Stimulated activated CD8-positive, alpha-beta memory T cell treated with anti-CD3 and anti-CD28 coated beads, Interleukin-4, amount 100 ng/mL, for 4 hours (primary cell): ENCODE measurements around the gene MKNK2.

Source experiments
- DNase-seq, 2 donors: peaks; one replicate each; pipeline ENCODE4 v3.0.0-alpha.2; 2020; ENCODE audit warnings: low read depth in 2 of 2, low spot score in 1 of 2

MKNK2 gene

DNA sequence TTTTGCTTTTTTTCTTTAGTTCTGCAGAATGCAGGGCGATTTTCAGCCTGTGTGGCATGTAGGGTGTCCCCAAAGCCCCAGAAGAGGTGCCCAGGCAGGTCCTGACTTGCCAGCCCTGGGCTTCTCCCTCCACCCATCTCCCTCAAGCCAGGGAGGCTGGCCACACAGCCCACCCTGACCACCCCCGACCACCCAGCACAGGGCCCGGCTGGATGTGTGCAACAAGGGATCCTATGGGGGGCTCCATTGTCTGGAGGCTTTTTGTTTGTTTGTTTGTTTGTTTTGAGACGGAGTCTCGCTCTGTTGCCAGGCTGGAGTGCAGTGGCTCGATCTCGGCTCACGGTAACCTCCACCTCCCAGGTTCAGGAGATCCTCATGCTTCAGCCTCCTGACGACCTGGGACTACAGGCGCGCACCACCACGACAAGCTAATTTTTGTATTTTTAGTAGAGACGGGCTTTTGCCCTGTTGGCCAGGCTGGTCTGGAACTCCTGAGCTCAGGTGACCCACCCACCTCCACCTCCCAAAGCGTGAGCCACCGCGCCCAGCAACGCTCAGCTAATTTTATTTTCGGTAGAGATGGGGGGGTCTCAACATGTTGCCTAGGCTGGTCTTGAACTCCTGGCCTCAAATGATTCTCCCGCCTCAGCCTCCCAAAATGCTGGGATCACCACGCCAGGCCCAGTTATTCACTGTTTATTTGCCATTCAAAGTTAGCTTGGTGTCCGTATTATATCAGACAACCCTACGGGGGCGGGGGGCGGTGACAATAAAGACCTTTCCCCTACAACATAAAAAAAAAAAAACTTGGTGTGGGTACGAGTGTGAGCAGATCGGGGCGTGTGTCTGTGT, 7.8 kb upstream of the MKNK2 start:
- DNase-seq = no peak

DNA sequence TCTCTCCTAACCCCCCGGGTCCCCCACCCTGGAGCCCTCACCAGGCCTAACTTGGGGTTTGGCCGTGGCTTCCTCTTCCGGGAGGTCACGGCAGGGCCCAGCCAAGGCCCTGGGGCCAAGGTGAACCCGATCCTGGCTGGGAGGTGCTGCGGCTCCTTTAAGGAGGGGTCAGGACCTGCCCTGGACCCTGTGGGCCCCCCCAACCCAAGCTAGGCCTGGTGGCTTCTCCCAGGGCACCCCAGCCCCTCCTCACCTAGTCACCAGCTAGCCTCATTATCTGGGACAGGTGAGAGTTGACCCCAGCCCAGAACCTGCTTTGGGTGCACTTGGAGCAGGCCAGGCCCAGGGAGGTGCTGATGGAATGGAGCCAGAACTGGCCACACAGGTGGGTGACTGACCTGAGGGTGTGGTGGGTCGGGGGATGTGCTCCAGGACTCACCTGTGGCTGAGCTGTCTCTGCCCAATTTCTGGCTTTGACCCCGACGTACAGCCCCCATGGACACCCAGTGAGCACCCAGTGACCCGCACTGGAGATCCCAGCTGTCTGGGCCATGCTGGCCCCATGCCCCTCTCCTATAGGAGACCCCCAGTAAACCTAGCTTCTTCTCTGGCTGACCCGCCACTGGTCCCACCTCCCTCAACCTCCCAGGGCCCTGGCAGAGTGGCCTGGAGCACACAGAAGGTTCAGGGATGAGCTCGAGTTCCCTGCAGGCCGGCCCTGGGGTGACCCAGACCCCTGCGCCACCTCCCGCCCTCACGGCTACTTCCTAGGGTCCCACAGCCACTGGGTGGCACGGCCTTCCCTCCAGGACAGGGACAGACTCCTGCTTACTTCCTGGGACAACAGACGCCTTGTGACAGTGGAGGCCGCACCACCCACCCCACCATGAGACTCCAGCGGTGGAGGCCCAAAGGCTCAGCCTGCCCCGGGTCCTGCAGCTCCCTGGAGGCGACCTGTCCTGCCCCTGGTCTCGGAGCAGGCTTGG, 6.7 kb upstream of the MKNK2 start:
- DNase-seq = no peak

DNA sequence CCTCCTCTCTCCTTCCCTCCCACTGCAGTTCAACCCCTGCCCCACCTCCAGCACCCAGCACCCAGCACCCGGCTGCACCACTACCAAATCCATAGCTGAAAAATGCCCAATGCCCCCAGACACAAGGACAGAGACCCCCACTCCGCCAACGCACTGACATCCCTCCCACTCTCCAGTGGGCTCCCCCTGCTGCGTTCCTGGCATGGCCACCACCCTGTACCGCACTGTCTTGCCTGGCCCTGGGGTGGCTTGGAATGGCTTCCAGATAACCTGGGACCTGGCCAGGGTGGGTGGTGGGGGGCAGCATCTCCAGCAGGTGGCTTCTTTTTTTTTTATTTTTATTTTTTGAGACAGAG, 5.8 kb upstream of the MKNK2 start:
- no peak for DNase-seq

DNA sequence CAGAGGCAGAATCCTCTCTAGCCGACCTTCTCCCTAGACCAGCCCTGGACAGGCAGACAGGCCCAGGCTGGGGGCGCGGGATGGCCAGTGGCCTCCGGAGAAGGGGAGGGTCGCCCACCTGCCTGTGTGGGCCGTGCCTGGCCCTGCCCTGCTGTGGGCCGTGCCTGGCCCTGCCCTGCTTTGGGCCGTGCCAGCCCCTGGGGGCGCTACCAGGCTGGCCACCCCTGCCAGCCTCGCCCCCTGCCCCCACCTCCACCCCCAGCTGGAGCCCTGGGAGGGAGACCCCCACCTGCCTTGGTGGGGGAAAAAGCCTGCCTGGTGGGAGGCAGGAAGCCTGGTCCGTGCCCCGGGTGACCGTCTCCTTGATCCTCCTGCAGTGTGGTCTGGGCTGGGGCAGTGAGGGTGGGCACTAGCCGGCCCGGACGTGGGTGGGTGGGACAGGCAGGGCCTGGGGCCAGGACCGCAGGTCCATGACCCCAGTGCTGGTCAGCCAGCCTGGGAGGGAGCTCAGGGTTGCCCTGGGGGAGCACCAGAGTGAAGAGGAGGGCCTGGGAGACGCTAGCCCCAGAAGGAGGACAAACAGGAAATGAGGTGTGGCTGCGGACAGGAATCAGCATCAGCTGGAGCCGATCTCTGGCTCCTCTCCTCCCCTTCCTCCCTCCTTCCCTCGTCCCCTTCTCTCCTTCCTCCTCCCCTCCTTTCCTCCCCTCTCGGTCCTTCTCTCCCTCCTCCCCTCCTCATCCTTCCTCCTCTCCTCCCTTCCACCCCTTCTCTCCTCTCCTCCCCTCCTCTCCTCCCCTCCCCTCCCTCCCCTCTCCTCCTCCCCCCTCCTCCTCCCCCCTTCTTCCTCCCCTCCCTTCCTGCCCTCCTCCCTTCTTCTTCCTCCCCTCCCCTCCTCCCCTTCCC, 5.1 kb upstream of the MKNK2 start:
- DNase-seq = no peak

DNA sequence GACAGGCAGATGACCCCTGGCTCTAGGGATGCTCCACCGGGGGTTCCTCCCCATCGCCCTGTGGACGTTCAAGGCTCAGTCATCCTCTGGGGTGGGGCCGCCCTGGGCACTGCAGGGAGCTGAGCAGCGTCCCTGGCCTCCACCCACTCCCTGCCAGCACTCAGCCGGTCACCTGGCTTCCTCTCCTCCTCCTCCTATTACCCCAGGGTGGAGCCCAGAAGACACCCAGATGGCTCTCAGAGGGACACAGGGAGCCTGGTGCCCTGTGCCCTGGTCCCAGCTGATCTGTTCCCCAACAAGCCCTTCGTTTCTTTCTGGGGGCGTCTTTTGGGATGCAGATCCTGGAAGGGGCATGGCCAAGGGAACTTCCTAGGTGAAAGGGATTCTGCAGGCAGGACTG, 3.7 kb upstream of the MKNK2 start:
- DNase-seq = no peak

DNA sequence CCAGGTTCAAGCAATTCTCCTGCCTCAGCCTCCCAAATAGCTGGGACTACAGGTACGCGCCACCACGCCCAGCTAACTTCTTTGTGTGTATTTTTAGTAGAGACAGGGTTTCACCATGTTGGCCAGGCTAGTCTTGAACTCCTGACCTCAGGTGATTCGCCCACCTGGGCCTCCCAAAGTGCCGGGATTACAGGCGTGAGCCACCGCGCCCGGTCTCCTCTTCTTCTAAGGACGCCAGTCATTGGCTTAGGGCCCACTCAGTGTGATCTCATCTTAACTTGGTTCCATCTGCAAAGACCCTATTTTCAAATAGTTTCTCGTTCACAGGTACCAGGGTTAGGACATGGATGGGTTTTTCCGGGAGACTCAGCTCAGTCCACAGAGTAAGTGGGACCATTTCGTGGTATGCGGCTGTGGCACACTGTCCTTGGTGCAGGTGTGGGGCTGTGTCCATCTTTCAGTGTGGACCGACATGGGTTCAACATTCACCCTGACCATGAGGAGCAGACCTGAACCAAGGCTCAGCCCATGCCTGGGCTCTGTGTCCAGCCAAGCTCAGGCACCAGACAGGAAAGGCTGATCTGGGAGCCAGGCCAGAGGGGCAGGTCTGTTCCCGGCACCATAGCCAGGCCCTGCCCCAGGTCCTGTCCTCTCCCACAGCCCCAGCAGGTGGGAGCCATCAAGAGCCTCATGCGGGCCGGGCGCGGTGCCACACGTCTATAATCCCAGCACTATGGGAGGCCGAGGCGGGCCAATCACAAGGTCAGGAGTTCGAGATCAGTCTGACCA, 2.8 kb upstream of the MKNK2 start:
- no peak for DNase-seq

DNA sequence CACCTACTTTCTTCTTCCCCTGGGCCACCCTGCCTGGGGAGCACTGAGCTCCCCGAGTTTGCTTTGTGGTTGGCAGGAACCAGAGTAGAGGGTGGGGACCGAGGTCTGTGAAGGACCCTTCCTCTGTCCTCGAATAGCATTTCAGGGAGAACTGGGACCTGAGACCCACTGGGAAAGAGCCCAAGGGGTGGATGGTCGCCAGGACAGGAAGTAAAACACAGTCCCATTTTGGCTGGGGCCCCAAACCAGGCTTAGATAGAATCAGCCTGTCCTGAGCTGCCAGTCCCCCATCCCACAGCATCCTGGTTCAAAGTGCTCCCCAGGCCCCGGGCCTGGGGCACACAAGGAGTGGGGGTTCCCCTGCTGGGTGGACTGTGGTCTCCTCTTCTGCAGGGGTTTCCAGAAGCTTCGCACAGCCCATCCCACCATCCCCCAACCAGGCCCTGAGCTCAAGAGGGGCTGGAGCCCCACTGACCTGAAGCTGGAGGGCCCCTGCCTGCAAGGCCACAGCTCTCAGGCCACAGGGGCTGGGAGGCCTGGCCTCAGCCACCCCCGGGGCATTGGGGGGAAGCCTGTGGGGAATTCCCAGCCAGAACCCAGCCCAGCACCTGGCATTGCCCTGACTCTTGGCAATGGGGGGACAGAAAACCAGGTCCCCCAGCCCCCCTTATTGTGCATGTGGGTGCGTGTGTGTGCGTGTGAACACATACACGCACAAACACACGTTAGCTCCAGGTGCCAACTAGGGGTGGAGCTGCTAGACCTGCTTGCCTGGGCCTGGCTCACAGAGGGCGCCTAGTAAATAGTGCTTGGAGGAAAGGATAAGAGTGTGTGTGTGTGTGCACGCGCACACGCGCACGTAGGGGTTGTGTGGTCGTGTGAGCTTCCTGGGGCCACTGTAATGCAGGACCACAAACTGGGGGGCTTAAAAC, 995 bp upstream of the MKNK2 start:
- DNase-seq = no peak

DNA sequence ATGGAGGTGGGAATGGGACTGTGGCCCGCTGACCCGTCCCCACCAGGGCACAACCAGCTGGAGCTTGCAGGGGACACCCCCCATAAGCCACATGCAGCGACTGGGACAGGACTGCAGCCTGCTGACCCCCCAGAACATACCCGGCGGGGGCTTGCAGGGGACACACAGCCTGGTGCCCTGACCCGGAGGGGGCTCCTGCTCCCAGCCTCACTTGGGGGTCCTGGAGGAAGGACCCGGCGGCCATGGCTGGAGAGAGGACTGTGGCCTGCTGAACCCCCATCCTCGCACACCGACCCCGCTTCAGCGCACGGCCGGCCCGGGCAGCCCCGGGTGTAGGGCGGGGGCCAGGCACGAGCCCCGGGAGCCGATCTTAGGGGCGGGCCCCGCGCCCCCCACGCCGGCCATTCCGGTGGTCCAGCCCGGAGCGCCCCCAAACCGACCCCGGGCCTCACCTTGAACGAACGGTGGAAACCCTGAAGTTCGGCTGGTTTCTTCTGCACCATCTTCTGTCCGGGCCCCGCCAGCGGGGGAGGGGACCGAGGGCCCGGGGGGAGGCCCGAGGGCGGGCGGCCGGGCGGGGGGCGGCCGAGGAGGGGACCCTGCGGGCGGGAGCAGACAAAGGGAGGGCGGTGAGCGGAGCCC, 574 bp downstream of the MKNK2 start:
- DNase-seq = no peak

DNA sequence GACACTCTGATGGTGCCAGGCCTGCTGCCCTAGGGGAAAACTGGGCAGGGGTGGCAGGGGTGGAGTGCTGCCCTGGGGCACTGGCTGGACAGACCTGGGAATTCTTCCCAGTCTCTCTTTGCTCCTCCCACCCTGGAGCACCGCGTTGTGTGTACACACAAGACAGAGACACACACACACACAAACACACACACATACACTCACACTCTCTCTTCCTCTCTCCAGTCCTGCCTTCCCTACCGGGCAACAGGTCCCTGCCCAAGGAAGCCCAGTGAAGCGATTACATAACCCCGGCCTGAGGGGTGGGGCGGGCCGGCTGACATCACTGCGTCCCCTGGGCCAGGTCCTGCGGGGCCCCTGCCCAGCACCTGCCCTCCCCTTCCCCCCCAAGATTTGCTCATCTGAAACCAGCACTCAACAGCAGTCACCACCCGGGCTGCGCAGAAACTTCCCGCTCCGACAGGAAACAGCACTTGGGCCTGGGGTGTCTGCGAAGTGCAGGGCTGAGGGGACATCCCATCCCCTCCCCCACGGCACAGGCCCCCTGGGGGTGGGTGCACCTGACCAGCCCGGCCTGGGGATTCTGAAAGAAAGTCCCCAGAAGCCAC, 1.2 kb downstream of the MKNK2 start:
- DNase-seq = no peak

DNA sequence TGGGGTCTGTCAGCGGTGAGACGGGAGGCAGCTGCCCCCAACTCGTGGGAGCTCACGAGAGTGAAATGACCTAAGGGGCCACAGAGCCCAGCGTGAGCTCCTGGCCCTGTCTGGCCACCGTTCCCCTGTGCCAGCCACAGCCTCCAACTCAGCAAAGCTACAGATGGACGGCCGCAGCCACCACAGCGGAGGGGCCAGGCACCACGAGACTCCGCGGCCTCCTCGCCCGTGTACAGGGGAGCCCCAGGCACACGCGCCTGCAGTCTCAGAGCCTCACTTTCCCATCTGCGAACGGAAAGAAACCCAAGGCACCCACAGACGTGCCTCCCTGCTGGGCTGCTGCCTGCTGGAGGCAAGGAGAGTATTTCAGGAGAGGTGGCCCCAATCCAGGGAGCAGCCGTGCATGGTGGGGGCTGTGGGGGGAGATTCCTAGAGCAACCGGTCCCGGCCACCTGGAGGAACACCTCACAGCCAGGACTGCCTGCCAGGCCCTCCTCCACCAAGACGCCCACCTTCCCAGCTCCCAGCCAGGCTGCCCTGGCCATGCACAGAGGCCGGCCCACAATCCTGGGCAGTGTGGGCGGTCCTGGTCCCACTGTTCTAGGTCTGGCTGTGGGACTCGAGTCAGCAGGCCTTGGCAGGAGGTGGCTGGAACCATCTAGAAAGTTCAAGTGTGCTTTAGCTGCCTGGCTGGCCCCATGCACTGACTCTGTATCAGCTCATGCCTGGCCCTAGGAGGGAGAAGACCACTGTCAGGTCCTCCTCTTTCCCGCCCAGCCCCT, 1.9 kb downstream of the MKNK2 start:
- no peak for DNase-seq

DNA sequence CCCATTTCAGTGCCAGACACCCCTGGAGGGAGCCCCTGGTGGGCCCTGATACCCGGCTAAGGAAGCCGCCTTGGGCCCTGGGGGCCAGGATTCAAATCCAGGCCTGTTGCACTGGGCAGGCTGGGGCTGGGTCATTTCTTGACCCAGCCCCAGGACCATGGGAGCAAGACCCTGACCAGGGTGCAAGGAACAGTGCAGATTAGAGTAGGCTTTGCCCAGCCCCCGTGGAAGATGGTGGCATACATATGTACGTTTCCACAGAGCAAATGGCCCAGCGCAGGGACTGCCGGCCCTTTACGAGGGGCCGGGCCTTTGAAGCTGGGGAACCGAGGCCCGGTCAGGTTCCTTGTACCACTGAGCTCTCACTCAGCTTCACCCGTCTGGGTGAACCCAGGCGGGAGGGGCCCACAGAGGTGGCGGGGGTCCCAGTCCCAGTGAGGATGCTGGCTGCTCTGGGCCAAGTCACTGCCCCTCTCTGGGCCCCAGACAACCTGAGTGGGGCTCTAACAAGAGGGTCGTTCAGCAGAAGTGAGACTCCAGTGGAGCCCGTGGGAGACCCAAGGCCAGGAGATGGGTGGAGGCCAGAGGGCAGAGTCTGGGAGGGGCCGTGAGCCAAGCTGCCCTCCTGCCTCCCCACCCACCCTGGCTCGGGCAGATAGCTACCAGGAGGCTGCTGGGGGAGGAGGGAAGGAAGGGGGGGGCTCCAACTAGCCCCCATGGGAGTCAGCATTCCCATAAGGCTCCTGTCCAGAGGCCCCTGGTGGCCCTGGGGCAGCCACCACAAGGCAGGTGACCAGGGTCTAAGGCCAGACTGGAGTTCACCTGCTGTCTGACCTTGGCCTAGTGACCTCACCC, 2.7 kb downstream of the MKNK2 start:
- no peak for DNase-seq

DNA sequence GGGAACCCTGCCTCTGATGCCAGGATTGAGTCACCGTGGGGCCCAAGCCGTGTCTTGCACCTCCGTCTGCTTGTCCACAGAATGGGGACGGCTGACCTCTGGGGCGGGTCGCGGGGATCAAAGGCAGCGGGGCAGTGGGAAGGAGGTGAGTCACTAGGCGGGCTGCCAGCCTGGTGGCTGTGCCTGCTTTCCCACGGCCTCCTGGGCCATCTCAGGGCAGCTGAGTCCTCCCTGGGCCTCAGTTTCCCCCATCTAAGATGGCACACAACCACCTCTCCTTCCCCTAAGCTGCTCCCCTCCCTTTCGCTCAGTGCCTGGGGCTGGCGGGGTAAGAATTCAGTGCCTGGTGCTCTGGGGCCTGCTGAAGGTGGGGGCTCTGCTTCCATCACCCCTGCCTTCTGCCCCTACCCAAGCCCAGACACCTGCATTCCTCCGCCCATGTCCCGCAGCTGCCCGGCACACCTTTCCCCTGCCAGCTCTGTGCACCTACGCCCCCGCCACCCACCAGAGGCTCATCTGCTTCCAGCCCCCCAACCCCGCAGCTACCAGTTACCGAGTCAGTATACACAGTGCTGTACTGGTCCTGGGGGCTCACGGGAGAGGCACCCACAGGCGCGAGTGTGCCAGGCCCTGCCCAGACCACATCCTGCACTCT, 3.5 kb downstream of the MKNK2 start:
- DNase-seq = no peak

DNA sequence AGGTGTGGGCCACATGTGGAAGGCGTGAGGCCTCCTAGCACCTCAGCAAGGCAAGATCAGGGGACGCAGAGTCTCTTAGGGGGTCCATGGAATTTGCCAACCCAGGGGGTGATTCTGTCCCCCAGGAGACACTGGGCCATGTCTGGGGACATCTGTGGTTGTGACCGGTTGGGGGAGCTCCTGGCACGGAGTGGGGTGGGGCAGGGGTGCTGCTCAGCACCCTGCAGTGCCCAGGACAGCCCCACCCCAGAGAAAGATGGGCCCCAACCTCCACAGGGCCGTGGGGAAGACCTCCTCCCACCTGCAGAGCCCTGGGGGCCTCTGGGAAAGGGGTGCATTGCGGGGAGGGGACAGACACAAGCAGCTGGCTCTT, 4.0 kb downstream of the MKNK2 start:
- no peak for DNase-seq

DNA sequence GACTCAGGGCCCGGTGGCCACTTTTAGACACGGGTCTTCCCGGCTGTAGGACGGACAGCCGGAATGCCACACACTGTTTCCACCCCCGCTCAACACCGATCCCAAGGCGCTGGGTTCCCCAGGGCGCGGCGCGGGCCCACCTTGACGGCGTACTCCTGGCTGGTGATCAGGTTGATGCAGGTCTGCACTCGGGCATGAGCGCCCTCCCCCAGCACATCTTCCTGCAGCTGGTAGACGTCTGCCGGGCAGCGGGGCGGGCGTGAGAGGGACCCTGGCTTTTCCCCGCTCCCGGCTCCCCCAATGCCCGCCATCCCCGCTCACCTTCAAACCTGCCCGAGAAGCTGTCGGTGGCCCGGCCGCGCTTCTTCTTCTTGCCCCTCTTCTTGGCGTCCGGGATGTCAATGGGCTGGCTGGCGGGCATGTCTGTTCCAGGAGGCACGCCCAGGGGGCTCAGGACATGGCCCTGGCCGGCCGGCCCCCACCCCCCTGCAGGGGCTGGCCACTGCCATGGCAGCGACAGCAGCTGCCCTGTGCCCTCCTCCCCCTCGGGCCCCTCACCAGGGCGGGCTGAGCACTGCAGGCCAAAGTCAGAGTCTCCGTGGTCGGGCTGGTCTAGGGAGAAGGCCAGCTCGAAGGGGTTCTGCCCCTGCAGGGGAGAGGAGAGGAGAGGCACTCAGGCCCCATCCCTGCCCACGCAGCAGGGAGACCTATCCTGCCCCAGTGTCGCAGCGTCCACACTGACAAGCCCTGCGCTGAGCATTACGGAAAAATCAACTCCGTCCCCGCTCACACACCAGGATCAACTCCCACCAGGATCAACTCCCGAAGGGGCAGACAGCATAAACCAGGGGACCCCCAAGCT, 4.8 kb downstream of the MKNK2 start:
- no peak for DNase-seq

DNA sequence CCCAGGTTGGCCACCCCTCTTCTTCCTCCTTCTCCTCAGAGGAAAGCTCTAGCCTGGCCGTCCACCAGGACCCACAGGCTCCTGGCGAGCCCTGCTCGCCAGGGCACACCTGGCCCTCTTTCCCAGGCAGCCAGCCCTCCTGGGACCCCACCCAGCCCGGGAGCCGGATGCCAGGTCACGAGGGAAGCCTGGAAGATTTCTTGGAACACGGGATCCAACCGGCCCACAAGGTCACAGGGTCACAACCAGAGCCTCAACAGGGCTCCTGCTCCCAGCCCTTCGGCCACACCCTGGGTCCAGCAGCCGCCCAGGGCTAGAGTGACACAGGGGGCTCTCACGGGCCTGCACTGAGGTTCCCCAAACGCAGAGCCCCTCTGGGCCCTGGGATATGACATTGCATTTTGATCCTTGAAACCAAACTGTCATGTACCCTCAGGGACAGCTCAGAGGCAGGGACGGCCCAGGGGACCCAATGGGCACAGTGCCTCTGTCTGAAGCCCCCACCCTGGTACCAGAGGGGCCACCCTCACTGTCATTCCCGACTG, 5.5 kb downstream of the MKNK2 start:
- no peak for DNase-seq
